GM19193 (cell line): Measurements from ENCODE around the gene GLDN.

Experiments
- POLR2A ChIP-seq: IDR thresholded peaks from 4 replicates; pipeline ENCODE4 v1.6.1; 2011; ENCODE audit not compliant: insufficient read depth, insufficient read length; ENCODE audit errors: extremely low read depth

GLDN gene

DNA sequence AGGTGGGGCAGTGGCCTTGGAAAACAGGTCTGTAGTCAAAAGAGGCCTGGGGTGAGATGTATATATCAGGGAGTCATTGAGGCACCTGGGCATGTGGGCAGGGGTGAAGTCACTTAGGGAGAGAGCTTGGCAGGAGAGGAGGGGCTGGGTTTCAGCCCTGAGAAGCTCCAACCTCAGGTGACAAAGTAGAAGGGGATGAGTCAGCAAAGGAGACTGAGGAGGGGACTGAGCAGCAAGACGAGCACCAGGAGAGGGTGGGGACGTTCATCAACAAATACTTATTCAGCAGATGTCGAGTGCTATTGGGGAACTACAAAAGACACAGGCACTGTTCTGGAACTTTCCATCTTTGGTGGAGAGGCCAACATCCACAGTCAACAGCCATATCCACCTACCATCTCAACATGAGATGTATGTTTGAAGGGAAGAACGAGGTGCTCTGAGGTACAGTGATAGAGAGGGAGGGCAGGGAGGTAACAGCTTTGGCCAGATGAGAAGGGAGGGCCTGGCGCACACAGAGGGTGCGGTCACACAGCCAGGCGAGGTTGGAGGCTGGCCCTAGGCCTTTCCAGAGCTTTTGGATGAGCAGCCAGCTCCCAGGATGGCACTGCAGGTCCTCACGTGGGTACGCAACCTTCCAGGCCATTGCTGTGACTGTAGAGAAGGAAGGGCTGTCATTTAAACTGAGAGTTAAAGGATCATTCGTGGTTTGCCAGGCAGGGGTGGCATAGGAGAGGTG lies 45.7 kb downstream of the GLDN start:
- TF ChIP-seq POLR2A: no peak

DNA sequence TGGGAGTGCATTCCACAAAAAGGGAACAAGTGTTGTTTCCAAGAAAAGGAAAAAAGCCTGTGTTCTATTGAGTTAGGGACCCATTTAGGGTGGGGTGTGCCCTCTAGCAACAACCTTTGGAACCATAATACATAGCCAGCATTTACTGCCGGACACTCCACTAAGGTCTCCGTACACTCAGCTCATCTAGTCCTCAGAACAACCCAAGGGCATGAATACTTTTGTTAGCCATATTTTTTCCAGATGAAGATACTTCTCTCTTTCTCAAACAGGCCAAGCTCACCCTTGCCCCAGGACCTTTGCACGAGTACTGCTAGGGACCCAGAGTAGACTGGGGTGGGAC lies 46.2 kb downstream of the GLDN start:
- TF ChIP-seq POLR2A: no peak

DNA sequence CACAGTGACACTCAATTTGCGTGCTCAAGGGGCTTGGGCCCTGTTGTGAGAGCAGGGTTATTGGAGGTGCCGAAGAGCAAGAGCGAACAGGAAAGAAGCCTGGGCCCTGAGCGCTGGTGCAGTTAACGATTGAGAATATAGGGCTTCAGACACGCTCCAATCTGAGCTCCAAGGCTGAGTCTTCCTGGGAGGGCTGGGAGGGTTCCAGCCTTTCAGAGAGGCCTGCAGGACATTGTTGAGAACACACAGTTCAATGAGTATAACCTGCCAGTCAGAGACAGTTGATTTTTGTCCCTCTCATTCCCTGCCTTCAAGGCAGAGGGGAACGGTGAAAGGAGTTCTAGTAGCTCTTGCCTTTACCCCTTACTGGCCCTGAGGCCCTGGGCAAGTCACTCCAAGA lies 47.3 kb downstream of the GLDN start:
- no peak for TF ChIP-seq POLR2A

DNA sequence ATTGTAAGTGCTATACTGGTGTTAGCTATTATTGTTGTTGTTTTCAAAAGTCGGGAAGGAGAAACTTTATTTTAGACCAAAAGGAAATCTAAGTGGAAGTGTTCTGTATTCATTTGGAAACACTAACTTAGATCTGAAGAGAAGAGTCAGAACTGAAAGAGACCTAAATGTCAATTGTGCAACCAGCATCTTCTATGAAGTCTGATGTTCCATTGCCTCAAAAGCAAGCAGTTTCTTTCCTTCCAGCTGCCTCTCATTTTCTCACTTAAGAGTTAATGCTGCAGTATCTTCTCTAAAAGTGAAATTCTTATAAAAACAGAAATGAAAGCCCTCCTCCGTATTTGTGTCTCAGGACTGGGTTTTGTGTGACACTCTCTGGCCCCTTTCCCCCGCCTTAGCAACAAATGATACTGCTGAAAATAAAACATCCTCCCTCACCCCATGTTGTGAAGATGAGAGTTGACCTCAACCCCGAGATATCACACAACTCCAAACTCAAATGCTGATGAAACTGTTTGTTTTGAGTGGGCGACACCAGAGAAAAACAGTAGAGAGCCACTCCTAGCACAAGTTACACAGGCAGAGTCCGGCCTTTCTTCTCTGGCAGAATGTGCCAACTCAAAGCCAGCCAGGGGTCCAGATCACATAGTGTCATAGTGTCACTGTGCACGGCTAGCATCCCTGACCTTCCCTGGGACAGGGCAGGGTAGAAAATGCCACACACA lies 48.9 kb downstream of the GLDN start:
- no peak for TF ChIP-seq POLR2A

DNA sequence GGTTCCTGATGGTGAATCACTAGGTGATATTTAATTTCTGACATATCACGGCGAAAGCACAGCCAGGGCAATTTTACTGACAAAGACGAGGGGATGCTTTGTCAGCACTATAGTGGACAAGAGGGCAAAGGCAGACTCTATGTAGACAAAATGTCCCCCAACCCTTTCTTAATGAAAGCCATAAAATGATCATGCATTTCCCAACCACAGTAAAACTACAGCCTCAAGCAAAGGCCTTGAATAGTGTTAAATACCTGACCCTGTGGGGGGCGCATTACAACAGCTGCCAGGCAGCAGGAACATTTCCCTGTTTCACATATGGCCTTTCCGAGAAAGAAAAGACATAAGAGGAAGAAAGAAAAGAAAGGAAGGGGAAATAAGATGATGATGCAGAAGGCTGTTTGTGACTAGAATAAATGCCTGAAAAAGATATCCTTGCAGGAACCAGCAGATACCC lies 49.5 kb downstream of the GLDN start:
- no peak for TF ChIP-seq POLR2A

DNA sequence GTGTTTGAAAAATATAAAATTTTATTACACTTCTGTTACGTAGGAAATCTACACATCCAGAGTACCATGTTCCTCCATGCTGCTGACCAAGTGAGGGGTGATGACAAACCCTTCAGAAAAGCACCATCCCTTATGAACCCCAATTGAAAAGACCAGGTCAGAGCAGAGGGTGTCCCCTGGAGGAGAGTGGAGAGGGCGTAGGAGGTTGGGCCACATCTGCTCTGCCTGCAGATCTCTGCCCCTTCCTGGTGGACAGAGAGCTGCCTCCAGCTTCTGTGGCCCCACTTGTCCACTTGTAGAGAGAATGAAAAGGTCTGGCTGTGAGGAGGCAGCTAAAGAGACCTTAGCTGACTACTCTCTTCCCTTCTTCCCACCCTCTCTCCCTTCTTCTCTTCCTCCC lies 55.5 kb downstream of the GLDN start:
- no peak for TF ChIP-seq POLR2A

DNA sequence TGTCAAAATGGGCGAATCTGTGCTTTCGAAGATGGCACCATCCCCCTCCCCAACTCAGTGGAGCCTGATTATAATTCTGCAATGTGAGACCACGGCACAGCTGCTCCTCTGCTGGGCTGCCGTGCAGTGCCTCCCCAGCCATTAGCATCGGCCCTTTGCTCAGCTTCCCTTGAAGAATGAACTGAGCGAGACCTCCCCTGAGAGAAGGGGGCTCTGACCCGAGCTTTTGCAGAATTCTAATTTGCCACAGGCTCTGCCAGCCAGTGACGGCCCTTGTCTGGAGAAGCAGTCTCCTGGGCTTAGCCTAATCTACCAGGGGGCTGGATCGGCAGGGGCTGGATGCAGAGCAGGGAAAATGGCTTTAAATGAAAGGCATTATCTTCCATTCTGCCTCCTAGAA lies 57.2 kb downstream of the GLDN start:
- no peak for TF ChIP-seq POLR2A

DNA sequence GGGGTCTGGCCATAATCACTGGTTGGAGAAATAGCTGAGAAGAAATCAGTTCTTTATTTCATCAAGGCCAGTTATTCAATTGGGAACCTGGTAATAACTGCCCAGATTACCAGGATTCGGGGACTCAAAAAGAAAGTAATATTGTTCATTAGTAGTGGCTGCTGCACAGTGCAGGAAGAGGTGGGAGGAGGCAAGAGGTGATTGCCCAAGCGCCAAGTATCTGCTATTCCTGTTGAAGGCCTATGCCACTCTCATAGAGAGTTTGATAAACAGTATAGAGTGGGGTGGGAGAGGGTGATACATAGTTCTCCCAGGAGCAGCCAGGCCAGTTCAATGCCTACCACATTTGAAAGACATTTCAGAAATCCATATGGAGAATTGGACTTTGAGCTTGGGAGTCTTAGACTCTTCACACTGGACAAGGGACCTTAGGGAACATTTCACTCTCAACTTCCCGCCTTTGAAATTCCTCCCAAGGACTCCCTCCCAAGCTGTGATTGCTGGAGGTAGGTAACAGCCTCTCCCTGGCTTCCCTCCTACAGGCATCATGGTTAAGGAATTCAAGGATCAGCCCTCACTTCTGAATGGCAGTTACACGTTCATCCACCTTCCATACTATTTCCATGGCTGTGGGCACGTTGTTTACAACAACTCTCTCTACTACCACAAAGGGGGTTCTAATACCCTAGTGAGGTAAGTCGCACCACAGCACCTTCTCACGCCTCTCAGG lies 59.8 kb downstream of the GLDN start:
- TF ChIP-seq POLR2A: no peak

DNA sequence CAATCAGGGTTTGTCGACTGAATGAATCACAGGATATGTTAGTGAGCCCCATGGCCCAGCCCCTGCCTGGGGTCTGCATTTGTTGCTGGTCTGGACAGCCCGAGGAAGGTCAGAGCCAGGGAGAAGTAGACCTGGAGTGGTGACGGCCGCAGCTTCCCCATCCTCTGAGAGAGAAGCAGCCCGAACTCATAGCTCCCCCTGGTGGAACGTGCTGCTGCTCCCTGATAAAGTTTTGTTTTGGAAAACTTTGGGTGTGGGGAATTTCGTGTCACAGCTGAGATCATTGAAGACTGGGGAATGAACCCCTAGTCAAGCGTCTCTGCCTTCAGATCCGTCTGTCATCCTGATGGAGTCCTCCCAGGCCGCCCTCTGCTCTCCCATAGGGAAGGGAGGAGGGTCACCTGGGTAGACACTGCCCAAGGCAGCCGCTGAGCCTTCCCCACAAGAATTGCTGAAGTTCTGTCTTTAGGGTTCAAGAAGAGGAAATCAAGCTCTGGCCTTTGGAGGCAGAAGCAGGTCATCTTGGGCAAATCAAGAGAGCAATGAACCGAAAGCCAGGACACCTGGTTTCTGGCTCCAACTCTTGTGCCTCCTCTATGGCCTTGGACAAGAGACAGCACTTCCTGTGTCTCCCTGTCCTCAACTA lies 60.5 kb downstream of the GLDN start:
- TF ChIP-seq POLR2A: no peak

DNA sequence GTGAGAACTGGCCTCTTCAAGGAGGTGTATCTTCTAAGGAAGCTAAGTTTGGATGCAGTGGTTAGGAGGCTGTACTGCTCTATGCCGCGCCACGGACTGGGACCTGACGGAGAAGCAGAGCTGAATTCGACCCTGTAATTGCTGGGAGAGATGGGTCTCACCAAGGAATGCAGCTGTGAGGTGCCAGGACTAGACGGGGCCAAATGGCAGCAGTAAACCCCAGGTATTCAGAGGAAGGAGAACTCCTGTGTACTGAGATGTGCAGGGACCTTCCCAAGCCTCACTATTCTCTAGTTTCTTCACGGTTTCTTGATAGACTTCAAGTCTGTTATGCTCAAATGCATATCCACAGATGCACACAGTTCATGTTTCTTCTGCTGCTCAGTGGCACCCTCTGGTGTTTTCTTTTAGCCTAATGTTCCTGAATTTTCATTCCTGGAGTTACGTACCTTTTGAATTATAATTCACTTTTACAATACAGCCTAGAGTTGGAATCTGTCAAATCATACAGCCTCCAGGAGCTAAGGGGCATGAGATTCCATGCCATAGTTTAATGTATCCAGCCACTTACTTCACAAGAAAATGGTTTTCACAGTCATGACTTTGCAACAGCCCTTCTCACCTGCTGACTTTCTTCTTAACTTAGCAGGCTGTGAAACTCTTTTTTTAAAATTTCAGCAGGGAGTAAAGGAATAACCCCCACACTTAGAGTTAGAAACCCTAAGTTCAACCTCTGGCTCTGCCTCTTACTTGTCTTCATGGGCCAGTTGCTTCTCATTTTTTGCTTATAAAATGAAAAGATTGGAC lies 61.8 kb downstream of the GLDN start:
- no peak for TF ChIP-seq POLR2A

DNA sequence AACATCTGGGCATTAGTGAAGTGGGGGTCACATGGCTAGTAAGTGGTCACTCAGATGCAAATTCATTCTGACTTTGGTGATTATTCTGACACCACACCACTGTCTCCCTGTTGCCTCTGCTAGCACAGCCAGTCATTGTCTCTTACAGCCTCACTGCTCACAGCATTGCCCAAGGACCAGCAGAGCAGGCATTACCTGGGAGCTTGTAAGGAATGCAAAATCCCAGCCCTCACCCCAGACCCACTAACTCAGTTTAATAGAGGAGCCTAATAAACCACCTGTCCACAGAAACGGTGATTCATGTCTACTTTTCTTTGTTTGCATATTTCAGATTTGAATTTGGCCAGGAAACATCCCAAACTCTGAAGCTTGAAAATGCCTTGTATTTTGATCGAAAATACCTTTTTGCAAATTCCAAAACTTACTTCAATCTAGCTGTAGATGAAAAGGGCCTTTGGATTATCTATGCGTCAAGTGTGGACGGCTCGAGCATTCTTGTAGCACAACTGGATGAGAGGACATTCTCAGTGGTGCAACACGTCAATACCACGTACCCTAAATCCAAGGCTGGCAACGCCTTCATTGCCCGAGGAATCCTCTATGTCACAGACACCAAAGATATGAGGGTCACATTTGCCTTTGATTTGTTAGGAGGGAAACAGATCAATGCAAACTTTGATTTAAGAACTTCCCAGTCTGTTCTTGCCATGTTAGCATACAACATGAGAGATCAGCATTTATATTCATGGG lies 62.7 kb downstream of the GLDN start:
- no peak for TF ChIP-seq POLR2A

DNA sequence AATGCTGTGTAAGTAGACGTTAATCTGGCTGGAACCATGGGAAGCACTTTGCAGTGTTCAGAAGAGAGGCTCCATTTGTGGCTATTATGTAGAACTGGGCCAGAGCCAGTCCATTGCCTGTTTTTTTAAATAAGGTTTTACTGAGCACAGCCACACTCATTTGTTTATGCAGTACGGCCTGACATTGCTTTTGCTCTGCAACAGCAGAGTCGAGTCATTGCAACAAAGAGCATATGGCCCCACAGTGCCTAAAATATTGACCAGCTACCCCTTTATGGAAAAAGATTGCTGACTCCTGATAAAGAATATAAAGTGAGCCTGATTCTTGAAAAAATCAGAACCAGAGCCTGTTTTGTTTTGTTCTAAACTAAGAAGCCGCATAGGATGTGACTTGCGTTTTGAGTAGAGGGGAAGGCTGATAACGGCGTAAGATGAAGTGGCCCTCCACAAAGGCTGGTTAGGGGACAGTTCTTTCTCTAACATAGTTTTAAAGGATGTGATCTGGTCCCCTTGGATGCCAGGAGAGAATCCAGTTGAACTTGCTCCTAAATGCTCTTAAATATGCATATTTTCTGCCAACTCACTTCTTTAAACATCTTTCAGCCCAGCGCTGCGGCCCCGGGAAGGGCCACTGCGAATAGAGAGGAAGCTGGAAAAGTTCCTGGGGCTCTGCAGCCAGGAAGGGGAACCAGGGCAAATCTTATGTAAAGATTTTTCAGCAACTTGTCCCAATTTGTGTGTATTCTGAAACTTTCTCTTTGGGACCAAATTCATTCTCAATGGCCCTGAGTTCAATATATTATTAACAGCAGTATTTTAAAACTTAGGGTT lies 64.5 kb downstream of the GLDN start:
- TF ChIP-seq POLR2A: no peak
